ENCODE measurements around the gene HRH2. TPM values are rescaled to one million over a fixed set of nuclear protein-coding genes. Genes with fewer than 3 reads are reported as not detected.

HRH2 gene
- total RNA-seq, 1 donor from 2014 or later = 2.9 TPM

- H3K4me3 Mint-ChIP-seq = no peak overlapping the region
- no peaks in the 10 kb centered on the region for H3K9me3 Mint-ChIP-seq
These were observed 34.8 kb upstream of the HRH2 start for GRCh38 chr5:175623088-175623487.

GRCh38 chr5:175624316-175624715 lies 33.6 kb upstream of the HRH2 start:
- Mint-ChIP-seq H3K4me3 (no peak overlapping the region), H3K4me1 (ENCODE audit: unreplicated experiment) (no peaks in the 10 kb centered on the region), H3K27ac (no peak overlapping the region), H3K36me3 (no peaks in the 10 kb centered on the region), H3K9me3 (no peaks in the 10 kb centered on the region), H3K27me3 (peaks cover 11% of the 10 kb centered on the region)
- no peak for TF ChIP-seq CTCF (conservative IDR thresholded peaks at IDR 0.05)
- no peak for DNase-seq (ENCODE audit: extremely low spot score, unreplicated experiment)

More at GRCh38 chr5:175623088-175623487, 34.8 kb upstream of the HRH2 start:
- H3K27ac Mint-ChIP-seq = no peak overlapping the region
- H3K27me3 Mint-ChIP-seq = peaks cover 11% of the 10 kb centered on the region
- no peaks in the 10 kb centered on the region for H3K36me3 Mint-ChIP-seq
- no peak for TF ChIP-seq CTCF (conservative IDR thresholded peaks at IDR 0.05)
- H3K4me1 Mint-ChIP-seq (ENCODE audit: unreplicated experiment) = no peaks in the 10 kb centered on the region
- DNase-seq (ENCODE audit: extremely low spot score, unreplicated experiment) = no peak

- DNase-seq (ENCODE audit: extremely low spot score, unreplicated experiment) = no peak
- no peak overlapping the region for H3K27ac Mint-ChIP-seq
- H3K4me3 Mint-ChIP-seq = no peak overlapping the region
- H3K27me3 Mint-ChIP-seq = peaks cover 11% of the 10 kb centered on the region
- no peaks in the 10 kb centered on the region for H3K4me1 Mint-ChIP-seq (ENCODE audit: unreplicated experiment)
- no peak for TF ChIP-seq CTCF (conservative IDR thresholded peaks at IDR 0.05)
- H3K9me3 Mint-ChIP-seq = no peaks in the 10 kb centered on the region
- H3K36me3 Mint-ChIP-seq = no peaks in the 10 kb centered on the region
These were observed 30.9 kb upstream of the HRH2 start for GRCh38 chr5:175627005-175627404.

DNA sequence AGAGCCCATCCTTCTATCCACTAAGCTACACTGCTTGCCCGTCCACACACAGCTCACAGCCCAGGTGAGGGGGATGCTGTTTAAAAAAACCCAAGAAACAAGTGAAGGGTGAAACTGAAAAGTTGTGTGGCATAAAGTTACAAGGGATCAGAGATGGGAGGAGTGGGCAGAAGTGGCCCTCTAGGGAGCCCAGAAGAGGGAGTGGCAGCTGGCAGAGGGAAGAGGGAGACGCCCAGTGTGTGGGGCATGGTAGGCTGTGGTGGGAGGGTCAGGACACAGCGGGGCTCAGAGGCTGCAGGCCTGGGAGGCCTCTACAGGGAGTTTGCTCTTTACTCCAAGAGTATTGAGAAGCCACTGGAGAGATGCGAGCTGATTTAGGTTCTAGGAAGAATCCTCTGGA lies 30.1 kb upstream of the HRH2 start:
- TF ChIP-seq CTCF (conservative IDR thresholded peaks at IDR 0.05) = no peak
- Mint-ChIP-seq H3K27me3 (peaks cover 11% of the 10 kb centered on the region), H3K36me3 (no peaks in the 10 kb centered on the region), H3K27ac (no peak overlapping the region), H3K9me3 (no peaks in the 10 kb centered on the region), H3K4me3 (no peak overlapping the region), H3K4me1 (ENCODE audit: unreplicated experiment) (no peaks in the 10 kb centered on the region)
- no peak for DNase-seq (ENCODE audit: extremely low spot score, unreplicated experiment)

DNA sequence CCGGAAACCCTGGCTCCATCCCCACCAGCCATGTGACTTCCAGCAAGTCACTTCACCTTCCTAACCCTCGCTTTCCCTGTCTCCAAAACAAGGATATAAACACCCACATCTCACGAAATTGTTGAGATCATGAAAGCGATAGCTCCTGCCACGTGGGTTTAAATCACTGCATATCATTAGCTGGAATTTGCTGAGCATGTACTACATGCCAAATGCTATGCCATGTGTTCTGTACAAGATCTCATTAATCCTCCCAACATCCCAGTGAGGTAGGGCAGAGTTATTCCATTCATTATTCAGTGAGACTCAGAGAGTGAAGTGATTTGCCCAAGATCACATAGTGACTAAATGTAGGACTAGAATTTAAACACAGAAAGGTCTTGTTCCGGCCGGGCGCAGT lies 29.2 kb upstream of the HRH2 start:
- TF ChIP-seq CTCF (conservative IDR thresholded peaks at IDR 0.05) = no peak
- Mint-ChIP-seq H3K27me3 (peaks cover 6% of the 10 kb centered on the region), H3K36me3 (no peaks in the 10 kb centered on the region), H3K9me3 (no peaks in the 10 kb centered on the region), H3K4me1 (ENCODE audit: unreplicated experiment) (no peaks in the 10 kb centered on the region), H3K27ac (no peak overlapping the region), H3K4me3 (no peak overlapping the region)
- DNase-seq (ENCODE audit: extremely low spot score, unreplicated experiment) = no peak

GRCh38 chr5:175629261-175629660 lies 28.6 kb upstream of the HRH2 start:
- TF ChIP-seq CTCF (conservative IDR thresholded peaks at IDR 0.05) = no peak
- Mint-ChIP-seq H3K27me3 (peaks cover 6% of the 10 kb centered on the region), H3K36me3 (no peaks in the 10 kb centered on the region), H3K4me3 (no peak overlapping the region), H3K4me1 (ENCODE audit: unreplicated experiment) (no peaks in the 10 kb centered on the region), H3K27ac (no peak overlapping the region), H3K9me3 (no peaks in the 10 kb centered on the region)
- DNase-seq (ENCODE audit: extremely low spot score, unreplicated experiment) = no peak
